Smooth muscle cell (in vitro differentiated cells): Measurements from ENCODE around the gene NODAL. TPM values are rescaled to one million over a fixed set of nuclear protein-coding genes. Genes with fewer than 3 reads are reported as not detected.
A peak's percentile ranks its signal among the peaks of the same experiment; 100 is the strongest.

ENCODE experiments used
- DNase-seq: peaks from one replicate; lab custom pipeline; 2025; ENCODE audit not compliant: unreplicated experiment; lab: John Stamatoyannopoulos, UW
- H2AFZ ChIP-seq: fragments of 200-600 bp; sonication (generic); 2 replicates; pipeline ENCODE4 v1.6.0; 2016; ENCODE audit warnings: antibody characterized with exemption, low read depth, mild to moderate bottlenecking
- H3F3A ChIP-seq: fragments of 200-600 bp; sonication (generic); 2 replicates; pipeline ENCODE4 v1.6.0; 2017; ENCODE audit warnings: antibody characterized with exemption, low read depth
- H3K27ac ChIP-seq: fragments of 200-600 bp; sonication (generic); 2 replicates; pipeline ENCODE4 v1.5.1; 2016; ENCODE audit warnings: low read depth, mild to moderate bottlenecking
- H3K27me3 ChIP-seq: fragments of 200-600 bp; sonication (generic); 2 replicates; pipeline ENCODE4 v1.6.1; 2016; ENCODE audit warnings: low read depth, mild to moderate bottlenecking
- H3K36me3 ChIP-seq: fragments of 200-600 bp; sonication (generic); 2 replicates; pipeline ENCODE4 v1.5.1; 2016; ENCODE audit warnings: low read depth
- H3K4me1 ChIP-seq: fragments of 200-600 bp; sonication (generic); 2 replicates; pipeline ENCODE4 v1.5.1; 2016; ENCODE audit warnings: low read depth
- H3K4me2 ChIP-seq: fragments of 200-600 bp; sonication (generic); 2 replicates; pipeline ENCODE4 v1.6.0; 2016; ENCODE audit warnings: mild to moderate bottlenecking
- H3K4me3 ChIP-seq: fragments of 200-600 bp; sonication (generic); 2 replicates; pipeline ENCODE4 v1.5.1; 2016; ENCODE audit warnings: mild to moderate bottlenecking
- H3K79me2 ChIP-seq: fragments of 200-600 bp; sonication (generic); 2 replicates; pipeline ENCODE4 v1.6.0; 2016; ENCODE audit warnings: low read depth, mild to moderate bottlenecking
- H3K9ac ChIP-seq: fragments of 200-600 bp; sonication (generic); 2 replicates; pipeline ENCODE4 v1.6.0; 2016; ENCODE audit warnings: low read depth
- H3K9me3 ChIP-seq: fragments of 200-600 bp; sonication (generic); replicated peaks from 2 replicates; pipeline ENCODE4 v1.5.1; 2016; ENCODE audit warnings: low read depth
- H4K20me1 ChIP-seq: fragments of 200-600 bp; sonication (generic); 2 replicates; pipeline ENCODE4 v1.6.0; 2016; ENCODE audit warnings: low read depth
- WGBS: methylation state at CpG from one replicate; pipeline ENCODE4 v1.1.7; 2016; ENCODE audit warnings: low lambda C conversion rate; 5-methylcytosine and 5-hydroxymethylcytosine counted together
- polyA plus RNA-seq: library from polyadenylated mRNA; unstranded; fragments of >200 nt; fragmentation: Nextera tagmentation; extraction: Ambion mirVana; gene quantifications from 2 replicates; pipeline ENCODE4 v1.2.1, GENCODE V29; 2016
- total RNA-seq: library from RNA; depleted of rRNA; stranded (reverse); fragments of >200 nt; gene quantifications from 2 replicates; pipeline ENCODE4 v1.2.3, GENCODE V29; 2014
- TF ChIP-seq, protein P1 (sequence below): fragments of 200-600 bp; sonication (generic); IDR thresholded peaks from 2 replicates; pipeline ENCODE4 v1.5.1; 2017; ENCODE audit warnings: borderline replicate concordance, mild to moderate bottlenecking, antibody characterized with exemption; ENCODE audit not compliant: insufficient read depth, poor library complexity, severe bottlenecking

The NODAL gene
- total and polyA plus RNA-seq, 2 experiments from 2014 or later: 0.81 TPM; not detected in 1

DNA sequence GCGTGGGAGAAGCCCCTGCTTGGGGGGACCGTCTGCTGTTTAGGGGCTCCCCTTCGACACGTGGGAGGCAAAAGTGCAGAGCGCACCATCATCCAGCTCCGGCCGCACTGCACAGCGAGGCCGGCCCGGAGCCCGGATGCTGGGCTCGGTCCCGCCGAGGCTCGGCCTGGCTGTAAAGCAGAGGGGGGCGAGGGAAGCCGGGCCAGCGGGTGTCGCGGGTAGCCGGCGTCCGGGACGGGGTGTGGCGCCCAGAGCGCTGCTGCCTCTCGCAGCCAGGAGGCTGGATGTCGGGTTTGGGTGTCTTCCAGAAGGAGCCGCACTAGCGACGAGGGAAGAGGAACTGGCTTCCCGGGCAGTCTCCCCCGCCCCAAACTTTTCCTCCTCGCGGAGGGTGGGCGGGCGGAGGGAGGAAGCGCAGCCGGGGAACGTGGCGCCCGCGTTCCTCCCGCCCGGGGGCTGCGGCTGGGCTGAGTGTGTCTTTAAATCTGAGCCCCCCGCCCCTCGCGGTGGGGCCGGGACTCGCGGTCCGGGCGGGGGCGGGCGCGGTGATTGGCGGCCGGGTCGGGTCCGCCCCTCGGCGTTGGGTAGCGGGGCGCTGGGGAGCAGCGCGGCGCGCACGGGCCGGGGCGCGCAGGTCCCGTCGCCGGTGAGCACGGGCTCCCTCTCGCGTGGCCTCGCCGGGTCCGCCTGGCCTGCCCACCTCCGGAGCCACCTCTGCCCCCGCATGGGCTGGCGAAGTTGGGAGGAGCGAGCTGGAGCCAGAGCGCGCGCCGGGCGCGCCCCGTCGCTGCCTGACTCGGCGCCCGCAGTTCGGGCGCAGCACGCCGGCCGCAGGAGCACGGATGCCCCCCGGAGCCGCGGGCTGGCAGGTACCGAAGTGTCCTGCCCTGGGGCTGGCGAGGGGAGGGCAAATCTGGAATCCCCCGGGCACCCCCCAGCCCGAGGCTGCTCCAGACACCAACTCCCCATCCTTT lies 37.0 kb upstream of the NODAL start, which contains the start of gene PALD1:
PALD1 (plus strand) TSS at position 577 of the 974 bp plus-strand sequence. CDS start 47,185 bp downstream, outside the sequence.
- Histone ChIP-seq H3K79me2 (no peaks in the 10 kb centered on the region), H3K4me1 (peaks cover 9% of the 10 kb centered on the region), H4K20me1 (no peaks in the 10 kb centered on the region), H3K36me3 (no peaks in the 10 kb centered on the region), H3F3A (peaks cover 7% of the 10 kb centered on the region), H3K27me3 (peaks cover 6% of the 10 kb centered on the region), H3K9me3 (no peaks in the 10 kb centered on the region), H3K4me3 (peak within 1 kb of the TSS; percentile 56), H3K9ac (no peak within 1 kb of the TSS), H3K27ac (no peak within 1 kb of the TSS), H3K4me2 (peak within 1 kb of the TSS; percentile 92), H2AFZ (peak within 1 kb of the TSS; percentile 75)
- no peak for DNase-seq
- TF ChIP-seq, protein P1, sequence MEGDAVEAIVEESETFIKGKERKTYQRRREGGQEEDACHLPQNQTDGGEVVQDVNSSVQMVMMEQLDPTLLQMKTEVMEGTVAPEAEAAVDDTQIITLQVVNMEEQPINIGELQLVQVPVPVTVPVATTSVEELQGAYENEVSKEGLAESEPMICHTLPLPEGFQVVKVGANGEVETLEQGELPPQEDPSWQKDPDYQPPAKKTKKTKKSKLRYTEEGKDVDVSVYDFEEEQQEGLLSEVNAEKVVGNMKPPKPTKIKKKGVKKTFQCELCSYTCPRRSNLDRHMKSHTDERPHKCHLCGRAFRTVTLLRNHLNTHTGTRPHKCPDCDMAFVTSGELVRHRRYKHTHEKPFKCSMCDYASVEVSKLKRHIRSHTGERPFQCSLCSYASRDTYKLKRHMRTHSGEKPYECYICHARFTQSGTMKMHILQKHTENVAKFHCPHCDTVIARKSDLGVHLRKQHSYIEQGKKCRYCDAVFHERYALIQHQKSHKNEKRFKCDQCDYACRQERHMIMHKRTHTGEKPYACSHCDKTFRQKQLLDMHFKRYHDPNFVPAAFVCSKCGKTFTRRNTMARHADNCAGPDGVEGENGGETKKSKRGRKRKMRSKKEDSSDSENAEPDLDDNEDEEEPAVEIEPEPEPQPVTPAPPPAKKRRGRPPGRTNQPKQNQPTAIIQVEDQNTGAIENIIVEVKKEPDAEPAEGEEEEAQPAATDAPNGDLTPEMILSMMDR: no peak
- WGBS: 2% methylated on average over 67 of the region's 110 CpGs

DNA sequence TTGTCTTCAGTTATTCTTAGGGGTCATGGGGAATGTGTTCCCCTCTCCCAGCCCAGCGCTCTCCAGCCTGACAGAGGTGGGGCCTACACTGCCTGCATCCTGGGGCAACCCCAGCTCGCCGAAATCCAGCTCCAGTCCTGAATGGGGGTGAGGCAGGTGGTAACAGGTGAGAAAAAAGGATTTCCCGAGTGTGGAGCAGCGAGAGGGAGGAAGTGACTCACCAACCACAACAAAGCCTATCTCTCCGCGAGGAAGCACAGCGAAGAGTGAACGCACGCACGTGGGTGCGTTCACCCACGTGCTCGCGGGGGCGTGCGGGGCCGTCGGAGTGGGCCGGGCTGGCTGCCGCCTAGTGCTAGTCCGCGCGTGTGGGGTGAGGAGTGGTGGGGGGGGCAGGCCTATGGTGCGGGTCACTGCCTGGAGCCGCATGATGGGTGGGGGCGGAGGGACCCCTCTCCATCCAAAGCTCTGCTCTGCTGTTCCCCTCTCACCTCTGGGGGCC lies 36.2 kb upstream of the NODAL start:
- TF ChIP-seq, protein P1: no peak
- Histone ChIP-seq H3K27me3 (peaks cover 6% of the 10 kb centered on the region), H3K9me3 (no peaks in the 10 kb centered on the region), H3K27ac (no peak overlapping the region), H3K9ac (no peak overlapping the region), H3K4me1 (peaks cover 9% of the 10 kb centered on the region), H3K4me2 (peak overlapping the region; percentile 92), H3K4me3 (peak overlapping the region; percentile 56), H2AFZ (no peak overlapping the region), H3K36me3 (no peaks in the 10 kb centered on the region), H3K79me2 (no peaks in the 10 kb centered on the region), H3F3A (peaks cover 7% of the 10 kb centered on the region), H4K20me1 (no peaks in the 10 kb centered on the region)
- DNase-seq: no peak
- 7% methylated on average over 27 of the region's 27 CpGs for WGBS

DNA sequence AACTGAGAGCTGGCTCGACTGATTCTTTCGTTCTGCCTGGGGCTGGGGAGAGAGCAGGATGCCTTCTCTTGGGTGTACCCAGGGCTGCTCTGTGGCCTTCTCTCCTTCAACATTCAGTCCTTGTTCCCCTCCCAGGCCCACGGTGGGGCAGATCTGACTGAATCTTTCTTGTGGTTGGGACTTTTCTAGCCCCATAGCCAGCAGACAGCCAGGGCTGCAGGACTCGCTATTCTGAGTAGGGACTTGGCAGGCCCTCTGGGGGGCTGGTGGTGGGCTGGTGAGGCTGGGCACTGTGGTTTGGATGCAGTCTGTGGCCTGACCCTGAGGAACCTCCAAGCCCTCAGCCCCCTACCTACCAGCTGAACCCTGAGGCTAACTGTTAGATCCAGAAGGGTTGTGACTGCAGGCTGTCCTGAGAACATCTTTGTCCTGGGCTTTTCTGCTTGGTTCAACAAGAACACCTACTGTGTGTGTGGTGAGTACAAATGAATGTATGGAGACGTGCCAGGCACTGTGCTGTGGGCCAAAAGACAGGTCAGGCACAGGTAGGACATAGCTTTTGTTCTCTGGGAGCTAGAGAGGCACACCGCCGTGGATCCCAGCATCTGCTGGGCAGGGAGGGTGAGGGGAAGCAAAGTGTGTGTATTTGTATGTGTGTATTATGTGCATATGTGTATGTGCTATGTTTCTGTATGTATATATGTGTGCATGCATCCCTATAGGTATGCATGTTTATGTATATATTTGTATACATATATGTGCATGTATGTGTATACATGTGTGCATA lies 35.0 kb upstream of the NODAL start:
- peaks cover 6% of the 10 kb centered on the region for H3K27me3 ChIP-seq
- no peak overlapping the region for H3K9ac ChIP-seq
- no peak overlapping the region for H2AFZ ChIP-seq
- H3K27ac ChIP-seq: no peak overlapping the region
- H4K20me1 ChIP-seq: no peaks in the 10 kb centered on the region
- H3K9me3 ChIP-seq: no peaks in the 10 kb centered on the region
- H3K79me2 ChIP-seq: no peaks in the 10 kb centered on the region
- no peak overlapping the region for H3K4me3 ChIP-seq
- 66% methylated on average over 7 of the region's 7 CpGs for WGBS
- H3K4me1 ChIP-seq: peaks cover 9% of the 10 kb centered on the region
- TF ChIP-seq, protein P1: no peak
- no peak overlapping the region for H3K4me2 ChIP-seq
- no peak for DNase-seq
- H3F3A ChIP-seq: peaks cover 7% of the 10 kb centered on the region
- no peaks in the 10 kb centered on the region for H3K36me3 ChIP-seq
